HG03064 (cell line): ENCODE measurements around the gene SRSF2.

ENCODE experiments used
- ATAC-seq: cut with Tn5 transposase; IDR thresholded peaks from one replicate; pipeline ENCODE4 v1.9.1; 2021; ENCODE audit warnings: low read depth; ENCODE audit not compliant: unreplicated experiment

Gene SRSF2

DNA sequence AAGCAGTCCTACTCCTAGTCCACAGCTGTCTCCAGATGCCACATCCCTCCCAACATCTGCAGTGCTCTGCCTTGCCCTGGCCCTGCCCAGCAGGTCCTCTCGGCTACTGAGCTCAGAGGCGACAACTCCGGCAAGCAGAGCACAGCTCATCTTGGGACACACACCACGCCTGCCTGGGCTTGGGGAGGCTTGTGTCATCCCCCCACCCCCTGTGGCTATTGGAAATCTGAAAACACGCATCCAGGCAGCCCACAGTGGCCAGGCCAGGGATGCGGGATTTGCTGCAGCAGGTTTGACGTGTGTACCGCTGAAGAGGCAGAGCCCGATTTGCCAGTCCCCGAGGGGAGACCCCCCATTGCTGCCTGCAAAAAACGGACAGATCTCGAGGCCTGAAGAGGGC lies 51.8 kb downstream of the SRSF2 start:
- ATAC-seq = no peak

DNA sequence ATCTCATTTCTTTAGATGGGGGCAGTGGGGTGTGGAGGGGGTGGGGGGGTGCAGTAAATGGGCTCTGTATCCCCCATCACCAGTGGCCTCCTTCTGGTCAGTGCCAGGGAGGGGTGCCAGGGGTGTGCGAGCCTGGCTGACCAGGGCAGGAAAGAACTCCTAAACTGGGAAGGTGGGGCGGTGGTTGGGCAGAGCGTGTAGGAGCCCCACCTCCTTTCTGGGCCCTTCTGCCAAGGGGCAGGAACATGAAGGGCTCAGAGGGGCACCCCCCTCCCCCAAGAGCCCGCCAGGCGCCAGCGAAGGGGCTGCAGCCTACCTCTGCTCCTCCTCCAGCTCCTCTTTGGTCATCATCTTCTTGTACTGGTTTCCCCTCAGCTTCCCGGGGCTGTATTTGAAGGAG lies 52.4 kb downstream of the SRSF2 start:
- no peak for ATAC-seq
